SK-N-SH (cell line): ENCODE data around the gene PPFIBP2. TPM values are rescaled to one million over a fixed set of nuclear protein-coding genes. Genes with fewer than 3 reads are reported as not detected.

Source experiments
- CTCF ChIA-PET: fragments of 300-600, 350-600 bp; formaldehyde crosslinking; extraction: SDS; loops from one replicate; lab custom pipeline; 2021; lab: Yijun Ruan, JAX
- POLR2A ChIA-PET: fragments of 350-600 bp; sonication (Branson Sonifier 250); formaldehyde crosslinking; extraction: SDS; loops from one replicate; lab custom pipeline; 2020; ENCODE audit warnings: antibody characterized with exemption, inconsistent platforms; lab: Yijun Ruan, JAX
- DNase-seq: peaks from one replicate; pipeline ENCODE4 v3.0.0; 2012
- H2AFZ ChIP-seq: fragments of 200-600 bp; sonication (generic); 2 replicates; pipeline ENCODE4 v1.8.1; 2016; ENCODE audit warnings: antibody characterized with exemption, mild to moderate bottlenecking, low read depth
- H3F3A ChIP-seq: fragments of 200-600 bp; sonication (generic); replicated peaks from 2 replicates; pipeline ENCODE3; 2016; ENCODE audit warnings: antibody characterized with exemption, mild to moderate bottlenecking; ENCODE audit not compliant: insufficient read depth
- H3K27ac ChIP-seq, 2 experiments: fragments of 200-500 bp in 1 of 2; fragments of 200-600 bp in 1 of 2; sonication (Bioruptor generic) in 1 of 2; sonication (generic), shearing (Covaris generic) in 1 of 2; 2 replicates each; pipeline versions ENCODE4 v1.5.1 to v1.6.1; 2014 to 2016; ENCODE audit warnings: low read depth in 2 of 2, inconsistent platforms in 1 of 2, low read length in 1 of 2, mild to moderate bottlenecking in 1 of 2, mixed read lengths in 1 of 2
- H3K27me3 ChIP-seq: fragments of 200-600 bp; sonication (generic), shearing (Covaris generic); 2 replicates; pipeline ENCODE4 v1.6.1; 2016; ENCODE audit warnings: mixed run types; ENCODE audit not compliant: insufficient read depth
- H3K36me3 ChIP-seq, 2 experiments: fragments of 200-500 bp in 1 of 2; fragments of 200-600 bp in 1 of 2; sonication (Bioruptor generic) in 1 of 2; sonication (generic) in 1 of 2; replicated peaks in 1 of 2; 2 replicates each; pipeline versions ENCODE3 to v1.5.1; 2014 to 2016; ENCODE audit warnings: low read length in 1 of 2, mild to moderate bottlenecking in 1 of 2; ENCODE audit not compliant: insufficient read depth in 2 of 2, control insufficient read depth in 1 of 2
- H3K4me1 ChIP-seq, 2 experiments: fragments of 200-500 bp in 1 of 2; fragments of 200-600 bp in 1 of 2; sonication (Bioruptor generic) in 1 of 2; sonication (generic), shearing (Covaris generic) in 1 of 2; 2 replicates each; pipeline versions ENCODE4 v1.5.1 to v1.6.1; 2014 to 2016; ENCODE audit warnings: low read depth in 1 of 2, low read length in 1 of 2, mixed run types in 1 of 2; ENCODE audit not compliant: insufficient read depth in 2 of 2, control insufficient read depth in 1 of 2
- H3K4me2 ChIP-seq: fragments of 200-600 bp; sonication (generic), shearing (Covaris generic); 2 replicates; pipeline ENCODE4 v1.6.1; 2017; ENCODE audit warnings: mixed run types
- H3K4me3 ChIP-seq, 2 experiments: fragments of 200-500 bp in 1 of 2; fragments of 200-600 bp in 1 of 2; sonication (Bioruptor generic) in 1 of 2; sonication (generic), shearing (Covaris generic) in 1 of 2; 2 replicates each; pipeline versions ENCODE4 v1.5.1 to v1.8.1; 2014 to 2016; ENCODE audit warnings: low read depth in 2 of 2, inconsistent platforms in 1 of 2, low read length in 1 of 2, mild to moderate bottlenecking in 1 of 2, mixed read lengths in 1 of 2, moderate library complexity in 1 of 2
- H3K79me2 ChIP-seq: fragments of 200-600 bp; sonication (generic); 2 replicates; pipeline ENCODE4 v1.8.1; 2017; ENCODE audit warnings: mild to moderate bottlenecking; ENCODE audit not compliant: insufficient read depth
- H3K9ac ChIP-seq: fragments of 200-600 bp; sonication (generic); 2 replicates; pipeline ENCODE4 v1.6.1; 2017; ENCODE audit warnings: mixed run types
- H3K9me2 ChIP-seq: fragments of 200-600 bp; sonication (generic); 2 replicates; pipeline ENCODE4 v1.6.1; 2017; ENCODE audit warnings: mixed run types
- H3K9me3 ChIP-seq: fragments of 200-600 bp; sonication (generic); 2 replicates; pipeline ENCODE4 v1.6.1; 2017; ENCODE audit warnings: mixed run types, mild to moderate bottlenecking, moderate library complexity
- H4K20me1 ChIP-seq: fragments of 200-600 bp; sonication (generic); 2 replicates; pipeline ENCODE4 v1.6.1; 2017; ENCODE audit warnings: mild to moderate bottlenecking, mixed run types; ENCODE audit not compliant: insufficient read depth
- EZH2phosphoT487 ChIP-seq: fragments of 200-600 bp; sonication (generic); IDR thresholded peaks from 2 replicates; pipeline ENCODE4 v1.6.1; 2017; ENCODE audit warnings: low read depth, mixed run types, mild to moderate bottlenecking, antibody characterized with exemption, moderate library complexity, borderline replicate concordance
- MEF2A ChIP-seq: IDR thresholded peaks from 2 replicates; pipeline ENCODE4 v1.4.0; 2012; ENCODE audit warnings: low read depth, borderline replicate concordance
- NFIC ChIP-seq: IDR thresholded peaks from 2 replicates; pipeline ENCODE4 v1.4.0; 2012; ENCODE audit warnings: borderline replicate concordance
- NRF1 ChIP-seq: IDR thresholded peaks from 2 replicates; pipeline ENCODE4 v1.6.1; 2012; ENCODE audit warnings: low read depth, mild to moderate bottlenecking, low read length
- RAD21 ChIP-seq: IDR thresholded peaks from 2 replicates; pipeline ENCODE4 v1.6.1; 2012; ENCODE audit warnings: mild to moderate bottlenecking, low read length
- REST ChIP-seq: IDR thresholded peaks from 2 replicates; pipeline ENCODE4 v1.6.1; 2012; ENCODE audit warnings: mild to moderate bottlenecking, low read depth, low read length, moderate library complexity
- RFX5 ChIP-seq: IDR thresholded peaks from 2 replicates; pipeline ENCODE4 v1.6.1; 2012; ENCODE audit warnings: mild to moderate bottlenecking, improper control_type of control experiment, low read length
- RXRA ChIP-seq: IDR thresholded peaks from 2 replicates; pipeline ENCODE4 v1.4.0; 2012; ENCODE audit warnings: low read depth, mild to moderate bottlenecking, borderline replicate concordance
- SMC3 ChIP-seq: IDR thresholded peaks from 2 replicates; pipeline ENCODE4 v1.6.1; 2012; ENCODE audit warnings: low read depth, low read length, improper control_type of control experiment
- TAF1 ChIP-seq: IDR thresholded peaks from 2 replicates; pipeline ENCODE4 v1.6.1; 2012; ENCODE audit warnings: low read depth, mild to moderate bottlenecking, low read length, moderate library complexity, borderline replicate concordance
- TEAD4 ChIP-seq: IDR thresholded peaks from 2 replicates; pipeline ENCODE4 v1.4.0; 2012; ENCODE audit warnings: mild to moderate bottlenecking, borderline replicate concordance; ENCODE audit not compliant: insufficient read depth
- USF1 ChIP-seq: IDR thresholded peaks from 2 replicates; pipeline ENCODE4 v1.4.0; 2012; ENCODE audit warnings: low read depth, borderline replicate concordance
- USF2 ChIP-seq: fragments of 150-350 bp; IDR thresholded peaks from 2 replicates; pipeline ENCODE4 v1.6.1; 2017; ENCODE audit warnings: antibody characterized with exemption, low read length, low read depth, borderline replicate concordance
- WGBS: methylation state at CpG from one replicate; pipeline ENCODE4 v1.1.6; 2017; ENCODE audit warnings: low lambda C conversion rate; 5-methylcytosine and 5-hydroxymethylcytosine counted together
- polyA plus RNA-seq, 3 experiments: library from polyadenylated mRNA; depleted of rRNA; stranded (reverse); fragments of >200 nt; gene quantifications; 2 replicates each; pipeline ENCODE4 v1.2.3, GENCODE V29; 2012
- TF ChIP-seq, protein P1 (sequence below): fragments of 150-350 bp; IDR thresholded peaks from 2 replicates; pipeline ENCODE4 v1.6.1; 2016; ENCODE audit warnings: mild to moderate bottlenecking, low read depth, low read length

Gene PPFIBP2
- polyA plus RNA-seq, 1 of the 3 experiments (the other 2 are of a cell fraction): 0.67 TPM

DNA sequence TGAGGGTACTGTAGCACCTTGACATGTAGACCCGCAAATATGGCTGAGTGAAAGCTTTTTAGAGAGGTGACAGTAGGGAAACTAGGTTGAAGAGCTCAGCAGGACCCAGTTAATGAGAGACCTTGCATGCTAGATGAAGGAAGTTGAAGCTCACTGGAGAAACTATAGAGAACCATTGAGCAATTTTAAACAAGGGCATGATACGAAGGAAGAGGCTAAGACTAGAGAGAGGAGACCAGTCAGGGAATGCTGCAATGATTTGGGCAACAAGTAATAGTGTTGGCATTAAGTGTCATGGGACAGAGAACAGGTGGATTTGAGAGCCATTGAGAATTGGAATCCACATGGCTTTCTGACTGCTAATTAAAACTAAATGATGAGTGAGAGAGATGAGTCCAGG is 24.4 kb upstream of the PPFIBP2 start:
- Histone ChIP-seq H3K9ac (no peak overlapping the region), H3K27ac (no peak overlapping the region), H3K27me3 (no peaks in the 10 kb centered on the region), H3K4me1 (peaks cover 0 to 2% of the 10 kb centered on the region in 2 experiments; a peak in 1 of 4 replicates), H3K4me3 (no peak overlapping the region), H2AFZ (no peak overlapping the region), H4K20me1 (no peaks in the 10 kb centered on the region), H3K9me3 (no peaks in the 10 kb centered on the region), H3K36me3 (no peaks in the 10 kb centered on the region), H3K4me2 (no peak overlapping the region), H3F3A (no peaks in the 10 kb centered on the region), H3K9me2 (no peaks in the 10 kb centered on the region), H3K79me2 (no peaks in the 10 kb centered on the region)
- ChIA-PET CTCF (interaction anchor here (1.5 kb wide), 1 partner anchor 12 kb away, joined by 3 read pairs; no protein-coding TSS in a partner anchor), POLR2A (no interaction called here)
- DNase-seq: no peak
- no peak for TF ChIP-seq NRF1
- TF ChIP-seq TAF1: no peak
- TF ChIP-seq RAD21: no peak
- no peak for TF ChIP-seq NFIC
- no peak for TF ChIP-seq MEF2A
- TF ChIP-seq RXRA: no peak
- TF ChIP-seq RFX5: no peak
- TF ChIP-seq SMC3: no peak
- no peak for TF ChIP-seq USF2
- WGBS: 15% methylated on average over 2 of the region's 2 CpGs

DNA sequence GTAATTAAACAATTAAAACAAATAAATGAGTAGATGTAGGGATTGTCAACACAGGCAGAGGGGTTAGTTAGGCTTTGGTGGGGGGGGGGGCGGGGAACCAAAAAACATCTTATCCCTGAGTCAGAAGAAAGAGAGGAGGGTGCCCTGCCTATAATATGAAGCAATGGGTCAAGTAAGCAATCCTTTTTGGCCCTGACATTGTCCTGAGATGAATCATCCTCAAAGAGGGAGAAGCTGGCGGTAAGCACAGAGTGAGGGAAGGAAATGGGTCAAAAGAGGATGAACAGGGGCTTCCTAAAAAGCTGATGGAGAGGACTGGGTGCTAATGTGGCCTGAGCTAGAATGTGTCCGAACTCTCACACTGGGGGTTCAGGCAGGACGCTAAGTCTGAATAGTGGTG is 23.7 kb upstream of the PPFIBP2 start:
- ChIA-PET CTCF (interaction anchor here (0.9 kb wide), 2 partner anchors 19 to 167 kb away, joined by 3 read pairs; no protein-coding TSS in a partner anchor), POLR2A (no interaction called here)
- WGBS: 48% methylated on average over 4 of the region's 4 CpGs
- no peaks in the 10 kb centered on the region for H3F3A ChIP-seq
- H3K79me2 ChIP-seq: no peaks in the 10 kb centered on the region
- no peaks in the 10 kb centered on the region for H3K9me3 ChIP-seq
- H2AFZ ChIP-seq: no peak overlapping the region
- H3K9ac ChIP-seq: no peak overlapping the region
- H3K36me3 ChIP-seq: no peaks in the 10 kb centered on the region
- H4K20me1 ChIP-seq: no peaks in the 10 kb centered on the region
- peaks cover 0 to 2% of the 10 kb centered on the region in 2 experiments; a peak in 1 of 4 replicates for H3K4me1 ChIP-seq
- DNase-seq: no peak
- no peak overlapping the region for H3K4me3 ChIP-seq
- no peaks in the 10 kb centered on the region for H3K9me2 ChIP-seq
- no peak overlapping the region for H3K4me2 ChIP-seq
- H3K27ac ChIP-seq: no peak overlapping the region
- H3K27me3 ChIP-seq: no peaks in the 10 kb centered on the region
- TF ChIP-seq EZH2phosphoT487 (no peak), USF1 (no peak), MEF2A (no peak), TEAD4 (no peak), REST (no peak)
- TF ChIP-seq, protein P1, sequence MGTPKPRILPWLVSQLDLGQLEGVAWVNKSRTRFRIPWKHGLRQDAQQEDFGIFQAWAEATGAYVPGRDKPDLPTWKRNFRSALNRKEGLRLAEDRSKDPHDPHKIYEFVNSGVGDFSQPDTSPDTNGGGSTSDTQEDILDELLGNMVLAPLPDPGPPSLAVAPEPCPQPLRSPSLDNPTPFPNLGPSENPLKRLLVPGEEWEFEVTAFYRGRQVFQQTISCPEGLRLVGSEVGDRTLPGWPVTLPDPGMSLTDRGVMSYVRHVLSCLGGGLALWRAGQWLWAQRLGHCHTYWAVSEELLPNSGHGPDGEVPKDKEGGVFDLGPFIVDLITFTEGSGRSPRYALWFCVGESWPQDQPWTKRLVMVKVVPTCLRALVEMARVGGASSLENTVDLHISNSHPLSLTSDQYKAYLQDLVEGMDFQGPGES: no peak
